K562 (cell line): ENCODE data around the gene UCHL5. TPM values are rescaled to one million over a fixed set of nuclear protein-coding genes. Genes with fewer than 3 reads are reported as not detected.

ENCODE experiments used
- ATAC-seq: fragments of 200-7000 bp; cut with Tn5 transposase; 3 replicates; pipeline ENCODE4 v1.9.1; 2020; ENCODE audit warnings: moderate library complexity
- BruUV-seq: library from RNA; stranded (reverse); fragments of 400-500 nt; replicated peaks from 2 replicates; lab custom pipeline; 2021; lab: Mats Ljungman, UMichigan
- CTCF ChIA-PET: fragments of 300-600 bp; formaldehyde crosslinking; extraction: SDS; loops from one replicate; lab custom pipeline; 2021; ENCODE audit warnings: low intra/inter-chr PET ratio; lab: Yijun Ruan, JAX
- POLR2A ChIA-PET: fragments of 300-600, 350-650 bp; sonication (Branson Sonifier 250); formaldehyde crosslinking; extraction: SDS; loops from one replicate; lab custom pipeline; 2021; ENCODE audit warnings: antibody characterized with exemption, inconsistent platforms; lab: Yijun Ruan, JAX
- DNase-seq, 4 experiments: peaks; one replicate each; pipeline versions ENCODE4 v3.0.0 to v3.0.0-alpha.2; 2011 to 2018; ENCODE audit warnings: low spot score in 3 of 4, mixed read lengths in 3 of 4; ENCODE audit errors: extremely low read depth in 1 of 4
- FAIRE-seq: peaks from 2 replicates; lab custom pipeline; 2011; peaks lifted over from hg19 to GRCh38; lab: Jason Lieb, UNC
- H2AFZ ChIP-seq: 2 replicates; pipeline ENCODE4 v1.6.0; 2011; ENCODE audit warnings: low read depth, low read length, control low read depth, inconsistent platforms
- H3K27ac ChIP-seq: fragments of 200-600 bp; 3 replicates; pipeline ENCODE4 v1.8.0; 2011; ENCODE audit warnings: low read depth, mild to moderate bottlenecking, control low read depth, inconsistent platforms, low read length, moderate library complexity, mixed read lengths; ENCODE audit errors: extremely low read depth
- H3K27me3 ChIP-seq, 2 experiments: fragments of 300-600 bp in 1 of 2; 2 replicates in 1 of 2; 3 replicates in 1 of 2; pipeline versions ENCODE4 v1.6.0 to v1.8.0; 2011; ENCODE audit warnings: inconsistent platforms in 2 of 2, low read length in 2 of 2, mild to moderate bottlenecking in 1 of 2, mixed read lengths in 1 of 2, moderate library complexity in 1 of 2; ENCODE audit not compliant: control insufficient read depth in 2 of 2, insufficient read depth in 2 of 2
- H3K36me3 ChIP-seq: fragments of 300-600 bp; 3 replicates; pipeline ENCODE4 v1.8.0; 2011; ENCODE audit warnings: mild to moderate bottlenecking, low read length, inconsistent platforms; ENCODE audit not compliant: control insufficient read depth, insufficient read depth
- H3K4me1 ChIP-seq, 2 experiments: fragments of 200-600 bp in 1 of 2; replicated peaks in 1 of 2; 2 replicates in 1 of 2; 3 replicates in 1 of 2; pipeline versions ENCODE4 v1.5.1 to v1.8.0; 2011; ENCODE audit warnings: inconsistent platforms in 2 of 2, low read length in 2 of 2, mild to moderate bottlenecking in 1 of 2, mixed read lengths in 1 of 2, moderate library complexity in 1 of 2; ENCODE audit not compliant: control insufficient read depth in 2 of 2, insufficient read depth in 2 of 2
- H3K4me2 ChIP-seq: 2 replicates; pipeline ENCODE4 v1.6.1; 2011; ENCODE audit warnings: low read length, control low read depth, inconsistent platforms, mixed read lengths; ENCODE audit not compliant: insufficient read depth
- H3K4me3 ChIP-seq: fragments of 200-600 bp; sonication (generic), shearing (Covaris generic); 2 replicates; pipeline ENCODE4 v1.5.1; 2016; ENCODE audit warnings: control low read depth, inconsistent platforms
- H3K79me2 ChIP-seq: fragments of 200-600 bp; 3 replicates; pipeline ENCODE4 v1.8.0; 2011; ENCODE audit warnings: low read length, inconsistent platforms; ENCODE audit not compliant: control insufficient read depth, insufficient read depth
- H3K9ac ChIP-seq, 2 experiments: 2 replicates each; pipeline versions ENCODE4 v1.6.0 to v1.6.1; 2011; ENCODE audit warnings: low read depth in 2 of 2, low read length in 2 of 2, control low read depth in 1 of 2, inconsistent platforms in 1 of 2, mild to moderate bottlenecking in 1 of 2, mixed read lengths in 1 of 2; ENCODE audit not compliant: insufficient read depth in 1 of 2
- H3K9me1 ChIP-seq: one replicate; pipeline ENCODE4 v1.6.0; 2011; ENCODE audit warnings: inconsistent platforms, mild to moderate bottlenecking, low read length, moderate library complexity; ENCODE audit not compliant: control insufficient read depth, insufficient read depth
- H3K9me3 ChIP-seq: replicated peaks from 2 replicates; pipeline ENCODE4 v1.5.1; 2011; ENCODE audit warnings: low read depth, low read length, inconsistent platforms; ENCODE audit not compliant: control insufficient read depth, insufficient read depth
- H4K20me1 ChIP-seq: replicated peaks from 2 replicates; pipeline ENCODE4 v1.6.1; 2011; ENCODE audit warnings: low read length, inconsistent platforms, mixed read lengths; ENCODE audit not compliant: control insufficient read depth, insufficient read depth
- ARID1B ChIP-seq: fragments of 450-650 bp; IDR thresholded peaks from 2 replicates; pipeline ENCODE4 v1.6.1; 2016; ENCODE audit warnings: antibody characterized with exemption, mild to moderate bottlenecking, inconsistent platforms
- CEBPB ChIP-seq: fragments of 450-650 bp; IDR thresholded peaks from 2 replicates; pipeline ENCODE4 v1.6.1; 2016; ENCODE audit warnings: missing genetic modification characterization, missing compliant biosample characterization
- CREB5 ChIP-seq: fragments of 250-450 bp; sonication (Bioruptor Pico); IDR thresholded peaks from 2 replicates; pipeline ENCODE4 v1.5.0; 2020; ENCODE audit warnings: mild to moderate bottlenecking
- JUNB ChIP-seq: fragments of 450-650 bp; formaldehyde crosslinking; conservative IDR thresholded peaks from 2 replicates; pipeline ENCODE4 v1.4.0; 2020; ENCODE audit warnings: mild to moderate bottlenecking
- MCM5 ChIP-seq: fragments of 450-650 bp; IDR thresholded peaks from 2 replicates; pipeline ENCODE4 v1.6.1; 2016; ENCODE audit warnings: low read depth
- NCOA2 ChIP-seq, 2 experiments: fragments of 450-650 bp; IDR thresholded peaks; 2 replicates each; pipeline ENCODE4 v1.6.1; 2018; ENCODE audit warnings: mild to moderate bottlenecking in 2 of 2, moderate library complexity in 1 of 2; ENCODE audit not compliant: partially characterized antibody in 2 of 2
- PATZ1 ChIP-seq: fragments of 250-450 bp; sonication (Bioruptor Pico); IDR thresholded peaks from 2 replicates; pipeline ENCODE4 v1.5.0; 2020; ENCODE audit warnings: mild to moderate bottlenecking, borderline replicate concordance
- PHB ChIP-seq: fragments of 250-450 bp; sonication (Bioruptor Pico); IDR thresholded peaks from 2 replicates; pipeline ENCODE4 v1.5.0; 2021
- STAG1 ChIP-seq: sonication (generic); formaldehyde crosslinking; IDR thresholded peaks from 2 replicates; pipeline ENCODE4 v1.5.0; 2020; ENCODE audit warnings: missing genetic modification reagents, borderline replicate concordance
- ZBTB34 ChIP-seq: fragments of 250-450 bp; sonication (Bioruptor Pico); IDR thresholded peaks from 2 replicates; pipeline ENCODE4 v1.8.0; 2021; ENCODE audit warnings: mild to moderate bottlenecking, moderate library complexity
- ZNF146 ChIP-seq: IDR thresholded peaks from one replicate; pipeline ENCODE4 v1.6.1; 2018; ENCODE audit warnings: missing compliant biosample characterization; ENCODE audit not compliant: unreplicated experiment
- ZNF77 ChIP-seq: fragments of 250-450 bp; sonication (Bioruptor Pico); IDR thresholded peaks from 2 replicates; pipeline ENCODE4 v1.5.0; 2020
- WGBS: fragments of 100-300 bp; shearing (Covaris generic); methylation state at CpG from one replicate; pipeline ENCODE4 v1.1.6; 2016; ENCODE audit warnings: low coverage, mixed read lengths; ENCODE audit not compliant: insufficient coverage; ENCODE audit errors: missing lambda C conversion rate; 5-methylcytosine and 5-hydroxymethylcytosine counted together
- in situ Hi-C: fragments of 300-500 bp; cut with MboI; formaldehyde crosslinking; loops from 4 replicates; pipeline ENCODE4 v1.15.0; 2018; ENCODE audit warnings: inconsistent platforms, mixed read lengths
- intact Hi-C: fragments of 100-400 bp; cut with micrococcal nuclease; formaldehyde crosslinking; loops from 2 replicates; pipeline ENCODE4 v1.14.2; 2022
- polyA plus RNA-seq, 8 experiments: library from polyadenylated mRNA; depleted of rRNA in 4 of 8; stranded (reverse) in 5 of 8; unstranded in 3 of 8; fragments of >200 nt; fragmentation: Nextera tagmentation in 2 of 8; fragmentation: Illumina TruSeq in 1 of 8; extraction: Ambion mirVana in 2 of 8; extraction: Trizol in 1 of 8; gene quantifications; 2 replicates each; pipeline versions ENCODE4 v1.2.1 to v1.2.3, GENCODE V29; 2011 to 2014; ENCODE audit warnings: inconsistent platforms in 1 of 8, missing spikeins in 1 of 8
- total RNA-seq, 7 experiments: library from RNA; depleted of rRNA in 6 of 7; stranded (reverse); fragments of >200 nt in 6 of 7; fragmentation: Illumina TruSeq in 2 of 7; extraction: Trizol in 2 of 7; gene quantifications; 2 replicates each; pipeline versions ENCODE4 v1.2.1 to v1.2.3, GENCODE V29; 2011 to 2021; ENCODE audit warnings: low replicate concordance in 1 of 7

Gene UCHL5
- total and polyA plus RNA-seq, 9 of the 15 experiments (the other 6 are each of a cell fraction or from before 2014, with no cell fraction given), result 61.0 to 206 (median 122) TPM

- no peak for ATAC-seq
- intact Hi-C loops, result no loop called here
- POLR2A ChIA-PET, result no interaction called here
These were observed 75.1 kb downstream of the UCHL5 start for GRCh38 chr1:192984080-192984479.

GRCh38 chr1:192983349-192983980 is 75.7 kb downstream of the UCHL5 start:
- intact Hi-C loops, result no loop called here
- peak in 1 of 4 experiments; percentile 28 for DNase-seq
- H3K9me3 ChIP-seq, result no peaks in the 10 kb centered on the region
- no peak overlapping the region for H3K27ac ChIP-seq
- no peaks in the 10 kb centered on the region for H3K79me2 ChIP-seq
- CTCF ChIA-PET, result no interaction called here
- BruUV-seq, result no TSS peak
- no peak overlapping the region for H2AFZ ChIP-seq
- no peaks in the 10 kb centered on the region for H4K20me1 ChIP-seq
- in situ Hi-C loops, result no loop called here
- peaks cover 7% of the 10 kb centered on the region for H3K36me3 ChIP-seq
- H3K27me3 ChIP-seq, result no peaks in the 10 kb centered on the region
- peak; percentile 52 for FAIRE-seq
- H3K9me1 ChIP-seq, result no peaks in the 10 kb centered on the region
- 37% methylated on average over 6 of the region's 6 CpGs for WGBS
- peak; percentile 39 for ATAC-seq
- H3K4me1 ChIP-seq, result peaks cover 11 to 26% of the 10 kb centered on the region in 2 experiments; a peak in 3 of 5 replicates
- no peak overlapping the region for H3K4me2 ChIP-seq
- H3K4me3 ChIP-seq, result no peak overlapping the region
- POLR2A ChIA-PET, result no interaction called here
- H3K9ac ChIP-seq, result no peak overlapping the region
- TF ChIP-seq ARID1B (0 out of 2 replicates have a peak, but pooled peaks have one; percentile 8), CREB5 (no peak), ZBTB34 (no peak), ZNF146 (no peak), STAG1 (CRISPR knock-in tag) (no peak), JUNB (0 out of 2 replicates have a peak, but pooled peaks have one; percentile 24), ZNF77 (CRISPR knock-in tag) (no peak), PHB (CRISPR knock-in tag) (no peak), PATZ1 (CRISPR knock-in tag) (no peak), NCOA2 (IDR thresholded peaks at IDR 0.05; ENCODE audit: partially characterized antibody in 2 of 2) (no peak)

More at GRCh38 chr1:192984080-192984479, 75.1 kb downstream of the UCHL5 start:
- no peak overlapping the region for H3K4me3 ChIP-seq
- CTCF ChIA-PET, result no interaction called here
- H3K27ac ChIP-seq, result no peak overlapping the region
- FAIRE-seq, result no peak
- no peak for DNase-seq
- BruUV-seq, result TSS peak; percentile 7
- TF ChIP-seq CEBPB (tag) (peak; percentile 14; the same call in 1 of the 2 replicates), MCM5 (no peak)
- H3K36me3 ChIP-seq, result peaks cover 12% of the 10 kb centered on the region
- WGBS, result 50% methylated on average over 1 of the region's 1 CpG
- in situ Hi-C loops, result no loop called here
- H4K20me1 ChIP-seq, result no peaks in the 10 kb centered on the region
- H3K4me2 ChIP-seq, result no peak overlapping the region
- H3K9me1 ChIP-seq, result no peaks in the 10 kb centered on the region
- no peak overlapping the region for H2AFZ ChIP-seq
- H3K4me1 ChIP-seq, result peaks cover 11 to 26% of the 10 kb centered on the region in 2 experiments; a peak in 3 of 5 replicates
- no peaks in the 10 kb centered on the region for H3K27me3 ChIP-seq
- no peaks in the 10 kb centered on the region for H3K9me3 ChIP-seq
- H3K79me2 ChIP-seq, result no peaks in the 10 kb centered on the region
- H3K9ac ChIP-seq, result no peak overlapping the region
